ENCODE results near the gene KAZN.

KAZN gene

DNA sequence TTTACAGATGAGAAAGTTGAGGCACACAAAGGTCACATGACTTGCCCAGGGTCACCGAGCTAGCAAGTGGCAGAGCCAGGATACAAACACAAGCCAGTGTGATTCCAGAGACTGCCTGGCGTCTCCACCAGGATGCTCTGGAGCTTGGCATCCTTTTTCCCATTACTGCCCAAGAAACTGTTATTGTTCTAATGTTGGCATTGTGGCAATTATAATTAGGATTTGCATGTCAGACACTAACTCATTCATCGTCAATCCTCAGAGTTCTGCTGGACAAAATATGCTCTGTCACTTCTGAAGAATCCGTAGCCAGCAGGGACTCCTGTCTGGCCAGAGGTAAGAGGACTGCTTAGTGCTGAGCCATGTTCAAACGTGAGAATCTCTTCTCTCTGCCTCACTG, 8.8 kb downstream of the KAZN start:
- Histone ChIP-seq H3K27me3 (replicated peaks; ENCODE audit: control insufficient read depth, insufficient read depth, low read length) (no peaks in the 10 kb centered on the region), H3K36me3 (ENCODE audit: control insufficient read depth, insufficient read depth, low read length) (no peaks in the 10 kb centered on the region), H3K4me3 (replicated peaks; ENCODE audit: low read depth, low read length) (no peak overlapping the region)
- TF ChIP-seq CTCF (IDR thresholded peaks at IDR 0.05; ENCODE audit: insufficient read depth, low read length, poor library complexity, severe bottlenecking) = no peak
- DNase-seq (ENCODE audit: extremely low read depth, insufficient read length) = no peak

GRCh38 chr1:14608308-14608707, 9.8 kb downstream of the KAZN start:
- TF ChIP-seq CTCF (IDR thresholded peaks at IDR 0.05; ENCODE audit: insufficient read depth, low read length, poor library complexity, severe bottlenecking) = peak; percentile 11
- Histone ChIP-seq H3K4me3 (replicated peaks; ENCODE audit: low read depth, low read length) (no peak overlapping the region), H3K36me3 (ENCODE audit: control insufficient read depth, insufficient read depth, low read length) (no peaks in the 10 kb centered on the region), H3K27me3 (replicated peaks; ENCODE audit: control insufficient read depth, insufficient read depth, low read length) (no peaks in the 10 kb centered on the region)
- DNase-seq (ENCODE audit: extremely low read depth, insufficient read length) = no peak

- no peak for TF ChIP-seq CTCF (IDR thresholded peaks at IDR 0.05; ENCODE audit: insufficient read depth, low read length, poor library complexity, severe bottlenecking)
- H3K27me3 ChIP-seq (replicated peaks; ENCODE audit: control insufficient read depth, insufficient read depth, low read length) = no peaks in the 10 kb centered on the region
- H3K4me3 ChIP-seq (replicated peaks; ENCODE audit: low read depth, low read length) = no peak overlapping the region
- DNase-seq (ENCODE audit: extremely low read depth, insufficient read length) = no peak
- no peaks in the 10 kb centered on the region for H3K36me3 ChIP-seq (ENCODE audit: control insufficient read depth, insufficient read depth, low read length)
These were observed 12.3 kb downstream of the KAZN start for GRCh38 chr1:14610761-14611160.

DNA sequence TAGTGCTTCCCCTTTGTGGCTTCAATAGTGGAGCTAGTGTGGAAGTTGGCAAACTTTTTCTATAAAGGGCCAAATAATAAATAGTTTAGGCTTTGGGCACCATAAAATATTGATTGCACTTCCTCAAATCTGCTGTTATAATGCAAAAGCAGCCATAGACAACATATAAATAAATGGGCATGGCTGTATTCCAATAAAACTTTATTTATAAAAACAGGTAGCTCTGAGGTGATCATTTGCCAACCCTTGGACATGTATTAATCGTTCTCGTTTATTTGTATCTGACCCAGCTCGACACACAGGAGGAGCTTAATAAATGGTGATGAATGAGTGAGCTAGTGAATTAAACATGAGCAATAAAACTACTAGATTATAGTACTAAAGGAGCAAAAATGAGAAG, 13.3 kb downstream of the KAZN start:
- no peak for TF ChIP-seq CTCF (IDR thresholded peaks at IDR 0.05; ENCODE audit: insufficient read depth, low read length, poor library complexity, severe bottlenecking)
- no peaks in the 10 kb centered on the region; the same call in 1 of the 2 replicates for H3K27me3 ChIP-seq (replicated peaks; ENCODE audit: control insufficient read depth, insufficient read depth, low read length)
- no peak for DNase-seq (ENCODE audit: extremely low read depth, insufficient read length)
- H3K4me3 ChIP-seq (replicated peaks; ENCODE audit: low read depth, low read length) = no peak overlapping the region
- no peaks in the 10 kb centered on the region for H3K36me3 ChIP-seq (ENCODE audit: control insufficient read depth, insufficient read depth, low read length)

- Histone ChIP-seq H3K4me3 (replicated peaks; ENCODE audit: low read depth, low read length) (no peak overlapping the region), H3K27me3 (replicated peaks; ENCODE audit: control insufficient read depth, insufficient read depth, low read length) (no peaks in the 10 kb centered on the region; the same call in 1 of the 2 replicates), H3K36me3 (ENCODE audit: control insufficient read depth, insufficient read depth, low read length) (no peaks in the 10 kb centered on the region)
- no peak for TF ChIP-seq CTCF (IDR thresholded peaks at IDR 0.05; ENCODE audit: insufficient read depth, low read length, poor library complexity, severe bottlenecking)
- no peak for DNase-seq (ENCODE audit: extremely low read depth, insufficient read length)
These were observed 13.8 kb downstream of the KAZN start for GRCh38 chr1:14612256-14612655.

GRCh38 chr1:14613926-14614325, 15.4 kb downstream of the KAZN start:
- Histone ChIP-seq H3K36me3 (ENCODE audit: control insufficient read depth, insufficient read depth, low read length) (no peaks in the 10 kb centered on the region), H3K4me3 (replicated peaks; ENCODE audit: low read depth, low read length) (no peak overlapping the region), H3K27me3 (replicated peaks; ENCODE audit: control insufficient read depth, insufficient read depth, low read length) (no peaks in the 10 kb centered on the region; the same call in 1 of the 2 replicates)
- no peak for DNase-seq (ENCODE audit: extremely low read depth, insufficient read length)
- TF ChIP-seq CTCF (IDR thresholded peaks at IDR 0.05; ENCODE audit: insufficient read depth, low read length, poor library complexity, severe bottlenecking) = no peak
